ACC112 (cell line): ENCODE data around the gene MAPKAPK5.

Source experiments
- H2AFZ ChIP-seq: fragments of 200-600 bp; sonication (generic); one replicate; pipeline ENCODE4 v1.6.0; 2017; ENCODE audit warnings: antibody characterized with exemption, low read length; ENCODE audit not compliant: unreplicated experiment
- H3K27ac ChIP-seq: fragments of 200-600 bp; sonication (generic); 2 replicates; pipeline ENCODE4 v1.5.1; 2014; ENCODE audit warnings: low read depth, mild to moderate bottlenecking, antibody characterized with exemption, low read length, moderate library complexity
- H3K27me3 ChIP-seq: fragments of 200-600 bp; sonication (generic); 2 replicates; pipeline ENCODE4 v1.6.1; 2014; ENCODE audit warnings: mild to moderate bottlenecking, antibody characterized with exemption, low read length, moderate library complexity, mixed read lengths; ENCODE audit not compliant: insufficient read depth
- H3K36me3 ChIP-seq: fragments of 200-600 bp; sonication (generic); 2 replicates; pipeline ENCODE4 v1.6.1; 2016; ENCODE audit warnings: mild to moderate bottlenecking, antibody characterized with exemption, low read length, moderate library complexity, mixed read lengths; ENCODE audit not compliant: insufficient read depth
- H3K4me1 ChIP-seq: fragments of 200-600 bp; sonication (generic); one replicate; pipeline ENCODE4 v1.6.1; 2016; ENCODE audit warnings: low read length, mixed read lengths; ENCODE audit not compliant: insufficient read depth, unreplicated experiment, control insufficient read depth
- H3K4me3 ChIP-seq: fragments of 200-600 bp; sonication (generic); 2 replicates; pipeline ENCODE4 v1.5.1; 2014; ENCODE audit warnings: mild to moderate bottlenecking, low read depth, low read length
- H3K79me2 ChIP-seq: fragments of 200-600 bp; sonication (generic); one replicate; pipeline ENCODE4 v1.6.0; 2016; ENCODE audit warnings: low read length; ENCODE audit not compliant: control insufficient read depth, unreplicated experiment, insufficient read depth

MAPKAPK5 gene

GRCh38 chr12:111841750-111842555, at the start of gene MAPKAPK5:
MAPKAPK5 (plus strand) TSS chr12:111842228; CDS start chr12:111842734, 506 bp downstream.
- H3K79me2 ChIP-seq = peaks cover 68% of the 10 kb centered on the region
- no peaks in the 10 kb centered on the region for H3K27me3 ChIP-seq
- peaks cover 20% of the 10 kb centered on the region for H3K4me1 ChIP-seq
- H3K27ac ChIP-seq = peak within 1 kb of the TSS; percentile 89
- H2AFZ ChIP-seq = peak within 1 kb of the TSS; percentile 99
- peaks cover 8% of the 10 kb centered on the region for H3K36me3 ChIP-seq
- H3K4me3 ChIP-seq = peak within 1 kb of the TSS; percentile 98

GRCh38 chr12:111792856-111793235, 49.2 kb upstream of the MAPKAPK5 start:
- no peak overlapping the region for H3K4me3 ChIP-seq
- peaks cover 7% of the 10 kb centered on the region for H3K4me1 ChIP-seq
- H2AFZ ChIP-seq = no peak overlapping the region
- H3K79me2 ChIP-seq = no peaks in the 10 kb centered on the region
- H3K27ac ChIP-seq = no peak overlapping the region
- no peaks in the 10 kb centered on the region for H3K27me3 ChIP-seq
- H3K36me3 ChIP-seq = no peaks in the 10 kb centered on the region; the same call in 1 of the 2 replicates

- no peaks in the 10 kb centered on the region for H3K27me3 ChIP-seq
- H3K36me3 ChIP-seq = 0 out of 2 replicates have a peak, but pooled peaks cover 3% of the 10 kb centered on the region
- H3K4me3 ChIP-seq = no peak overlapping the region
- H2AFZ ChIP-seq = no peak overlapping the region
- H3K79me2 ChIP-seq = no peaks in the 10 kb centered on the region
- H3K27ac ChIP-seq = no peak overlapping the region
- no peaks in the 10 kb centered on the region for H3K4me1 ChIP-seq
These were observed 43.8 kb upstream of the MAPKAPK5 start for GRCh38 chr12:111798182-111798581.

- Histone ChIP-seq H3K4me3 (no peak overlapping the region), H3K36me3 (0 out of 2 replicates have a peak, but pooled peaks cover 3% of the 10 kb centered on the region), H3K79me2 (no peaks in the 10 kb centered on the region), H3K4me1 (no peaks in the 10 kb centered on the region), H3K27me3 (no peaks in the 10 kb centered on the region), H2AFZ (no peak overlapping the region), H3K27ac (no peak overlapping the region)
These were observed 42.3 kb upstream of the MAPKAPK5 start for GRCh38 chr12:111799758-111800157.

GRCh38 chr12:111803038-111803626, 38.9 kb upstream of the MAPKAPK5 start:
- Histone ChIP-seq H3K36me3 (0 out of 2 replicates have a peak, but pooled peaks cover 3% of the 10 kb centered on the region), H2AFZ (no peak overlapping the region), H3K27me3 (no peaks in the 10 kb centered on the region), H3K4me3 (no peak overlapping the region), H3K79me2 (no peaks in the 10 kb centered on the region), H3K27ac (no peak overlapping the region), H3K4me1 (no peaks in the 10 kb centered on the region)

GRCh38 chr12:111803851-111804250, 38.2 kb upstream of the MAPKAPK5 start:
- 0 out of 2 replicates have a peak, but pooled peaks cover 3% of the 10 kb centered on the region for H3K36me3 ChIP-seq
- H3K27ac ChIP-seq = no peak overlapping the region
- no peak overlapping the region for H3K4me3 ChIP-seq
- no peak overlapping the region for H2AFZ ChIP-seq
- H3K27me3 ChIP-seq = no peaks in the 10 kb centered on the region
- H3K79me2 ChIP-seq = no peaks in the 10 kb centered on the region
- H3K4me1 ChIP-seq = no peaks in the 10 kb centered on the region

- Histone ChIP-seq H3K79me2 (no peaks in the 10 kb centered on the region), H3K4me3 (no peak overlapping the region), H3K36me3 (no peaks in the 10 kb centered on the region), H3K27me3 (no peaks in the 10 kb centered on the region), H2AFZ (no peak overlapping the region), H3K4me1 (no peaks in the 10 kb centered on the region), H3K27ac (no peak overlapping the region)
These were observed 35.7 kb upstream of the MAPKAPK5 start for GRCh38 chr12:111806304-111806703.

GRCh38 chr12:111807232-111807631, 34.8 kb upstream of the MAPKAPK5 start:
- no peaks in the 10 kb centered on the region for H3K36me3 ChIP-seq
- no peaks in the 10 kb centered on the region for H3K79me2 ChIP-seq
- no peaks in the 10 kb centered on the region for H3K4me1 ChIP-seq
- H3K27me3 ChIP-seq = no peaks in the 10 kb centered on the region
- H2AFZ ChIP-seq = no peak overlapping the region
- H3K27ac ChIP-seq = no peak overlapping the region
- no peak overlapping the region for H3K4me3 ChIP-seq

GRCh38 chr12:111812881-111813741, 28.9 kb upstream of the MAPKAPK5 start:
- no peak overlapping the region for H3K27ac ChIP-seq
- no peak overlapping the region for H3K4me3 ChIP-seq
- no peak overlapping the region for H2AFZ ChIP-seq

GRCh38 chr12:111816065-111816615, 25.9 kb upstream of the MAPKAPK5 start:
- Histone ChIP-seq H3K4me1 (no peaks in the 10 kb centered on the region), H3K79me2 (no peaks in the 10 kb centered on the region), H3K27me3 (peaks cover 26% of the 10 kb centered on the region), H3K36me3 (no peaks in the 10 kb centered on the region), H2AFZ (no peak overlapping the region), H3K27ac (no peak overlapping the region), H3K4me3 (no peak overlapping the region)

More at GRCh38 chr12:111812881-111813741, 28.9 kb upstream of the MAPKAPK5 start:
- Histone ChIP-seq H3K27me3 (peaks cover 6% of the 10 kb centered on the region), H3K36me3 (no peaks in the 10 kb centered on the region), H3K79me2 (no peaks in the 10 kb centered on the region), H3K4me1 (no peaks in the 10 kb centered on the region)
